ENCODE data around the gene TGDS. TPM values are rescaled to one million over a fixed set of nuclear protein-coding genes. Genes with fewer than 3 reads are reported as not detected.

The TGDS gene
- total and polyA plus RNA-seq, 8 donors: 9.9 to 28.5 (median 21.9) TPM

DNA sequence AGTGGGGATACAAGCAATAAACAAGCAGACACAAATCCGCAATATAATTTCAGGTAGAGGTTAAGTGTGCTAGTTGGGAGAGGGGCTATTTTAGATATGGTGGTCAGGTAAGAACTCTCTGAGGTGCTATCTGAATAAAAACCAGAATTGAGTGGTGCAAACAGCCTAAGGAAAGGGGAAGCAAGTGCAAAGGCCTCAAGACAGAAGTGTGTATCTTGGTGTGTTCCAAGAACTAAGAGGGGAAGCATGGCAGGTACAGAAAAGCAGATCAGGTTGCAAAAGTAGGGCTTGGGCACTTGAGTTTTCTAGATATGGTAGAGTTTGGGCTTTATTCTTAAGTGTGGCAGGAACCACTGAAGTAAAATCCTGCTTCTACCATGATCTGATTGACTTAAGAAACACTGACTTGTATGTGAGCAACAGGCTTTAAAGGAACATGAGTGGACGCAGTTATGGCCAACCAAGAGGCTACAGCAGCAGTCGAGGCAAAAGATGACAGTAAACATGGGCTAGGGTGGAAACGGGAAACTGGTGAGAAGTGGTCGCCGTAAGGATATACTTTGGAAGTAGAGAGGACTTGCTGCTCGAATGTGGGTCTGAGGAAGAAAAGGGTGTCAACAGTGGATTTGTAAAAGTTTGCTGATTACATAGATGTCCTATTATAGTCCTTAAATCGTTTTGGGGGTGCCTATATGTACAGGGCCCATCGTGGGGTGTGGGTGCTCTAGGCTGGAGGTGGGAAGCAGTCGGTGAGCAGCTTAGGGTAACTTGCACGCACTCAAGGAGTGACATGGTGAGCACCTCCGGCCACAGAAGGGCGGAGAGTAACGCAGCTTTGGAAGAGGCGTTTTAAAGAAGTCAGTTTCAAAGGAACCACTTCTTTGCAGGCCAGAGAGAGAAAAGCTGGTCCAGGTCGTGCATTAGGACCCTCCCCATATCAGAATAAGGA is 677 bp downstream of the TGDS start:
- H3K27me3 ChIP-seq: no peaks in the 10 kb centered on the region
- H3K4me1 ChIP-seq: peaks cover 12 to 23% of the 10 kb centered on the region in 2 donors
- DNase-seq: peak in 2 of 4 donors; percentile 10 to 13
- H3K36me3 ChIP-seq: peaks cover 0 to 24% of the 10 kb centered on the region in 2 donors
- H3K9me3 ChIP-seq: no peaks in the 10 kb centered on the region
- peak overlapping the region; percentile 81 to 83 for H3K27ac ChIP-seq
- intact Hi-C loops (cut with DNase I): no loop called here
- TF ChIP-seq, protein P1, sequence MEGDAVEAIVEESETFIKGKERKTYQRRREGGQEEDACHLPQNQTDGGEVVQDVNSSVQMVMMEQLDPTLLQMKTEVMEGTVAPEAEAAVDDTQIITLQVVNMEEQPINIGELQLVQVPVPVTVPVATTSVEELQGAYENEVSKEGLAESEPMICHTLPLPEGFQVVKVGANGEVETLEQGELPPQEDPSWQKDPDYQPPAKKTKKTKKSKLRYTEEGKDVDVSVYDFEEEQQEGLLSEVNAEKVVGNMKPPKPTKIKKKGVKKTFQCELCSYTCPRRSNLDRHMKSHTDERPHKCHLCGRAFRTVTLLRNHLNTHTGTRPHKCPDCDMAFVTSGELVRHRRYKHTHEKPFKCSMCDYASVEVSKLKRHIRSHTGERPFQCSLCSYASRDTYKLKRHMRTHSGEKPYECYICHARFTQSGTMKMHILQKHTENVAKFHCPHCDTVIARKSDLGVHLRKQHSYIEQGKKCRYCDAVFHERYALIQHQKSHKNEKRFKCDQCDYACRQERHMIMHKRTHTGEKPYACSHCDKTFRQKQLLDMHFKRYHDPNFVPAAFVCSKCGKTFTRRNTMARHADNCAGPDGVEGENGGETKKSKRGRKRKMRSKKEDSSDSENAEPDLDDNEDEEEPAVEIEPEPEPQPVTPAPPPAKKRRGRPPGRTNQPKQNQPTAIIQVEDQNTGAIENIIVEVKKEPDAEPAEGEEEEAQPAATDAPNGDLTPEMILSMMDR (IDR thresholded peaks at IDR 0.05): no peak
- H3K4me3 ChIP-seq: peak overlapping the region; percentile 73 to 77
- peak; percentile 77 for ATAC-seq

GRCh38 chr13:94590744-94591143 is 5.2 kb downstream of the TGDS start:
- intact Hi-C loops (cut with DNase I): no loop called here

GRCh38 chr13:94588541-94588940 is 7.4 kb downstream of the TGDS start:
- TF ChIP-seq, protein P1 (IDR thresholded peaks at IDR 0.05): no peak
- peaks cover 0 to 4% of the 10 kb centered on the region in 2 donors for H3K4me1 ChIP-seq
- H3K36me3 ChIP-seq: peaks cover 0 to 58% of the 10 kb centered on the region in 2 donors
- H3K4me3 ChIP-seq: no peak overlapping the region
- no peaks in the 10 kb centered on the region for H3K27me3 ChIP-seq
- intact Hi-C loops (cut with DNase I): no loop called here
- DNase-seq: no peak
- H3K9me3 ChIP-seq: no peaks in the 10 kb centered on the region
- ATAC-seq: no peak
- no peak overlapping the region for H3K27ac ChIP-seq

More at GRCh38 chr13:94590744-94591143, 5.2 kb downstream of the TGDS start:
- DNase-seq: no peak
- Histone ChIP-seq H3K4me1 (peaks cover 12 to 23% of the 10 kb centered on the region in 2 donors), H3K9me3 (no peaks in the 10 kb centered on the region), H3K27me3 (no peaks in the 10 kb centered on the region), H3K36me3 (peaks cover 0 to 46% of the 10 kb centered on the region in 2 donors), H3K27ac (no peak overlapping the region), H3K4me3 (no peak overlapping the region)
- TF ChIP-seq, protein P1 (IDR thresholded peaks at IDR 0.05): no peak
- no peak for ATAC-seq

DNA sequence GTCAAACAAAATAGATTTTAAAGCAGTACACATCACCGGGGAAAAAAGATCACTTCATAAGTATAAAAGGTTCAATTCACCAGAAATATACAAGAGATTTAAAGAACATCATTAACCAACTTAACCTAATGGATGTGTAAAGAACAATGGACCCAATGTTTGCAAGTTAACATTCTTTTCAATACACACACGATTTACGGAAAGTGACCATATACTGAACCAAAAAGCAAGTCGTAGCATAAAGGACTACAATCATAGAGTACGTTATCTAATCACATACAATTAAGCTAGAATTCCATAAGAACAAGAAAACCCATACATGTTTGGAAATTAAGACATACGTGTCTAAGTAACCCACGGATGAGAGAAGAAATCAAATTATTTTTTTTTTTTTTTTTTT is 9.6 kb downstream of the TGDS start:
- Histone ChIP-seq H3K4me1 (no peaks in the 10 kb centered on the region), H3K4me3 (no peak overlapping the region), H3K27ac (no peak overlapping the region), H3K27me3 (no peaks in the 10 kb centered on the region), H3K9me3 (no peaks in the 10 kb centered on the region), H3K36me3 (peaks cover 0 to 63% of the 10 kb centered on the region in 2 donors)
- ATAC-seq (no peak), DNase-seq (no peak)
- intact Hi-C loops (cut with DNase I): no loop called here
- TF ChIP-seq, protein P1 (IDR thresholded peaks at IDR 0.05): no peak

GRCh38 chr13:94585543-94586101 is 10.3 kb downstream of the TGDS start:
- intact Hi-C loops (cut with DNase I): no loop called here
- Histone ChIP-seq H3K27ac (no peak overlapping the region), H3K4me3 (no peak overlapping the region), H3K4me1 (no peaks in the 10 kb centered on the region), H3K27me3 (no peaks in the 10 kb centered on the region), H3K36me3 (peaks cover 0 to 66% of the 10 kb centered on the region in 2 donors), H3K9me3 (no peaks in the 10 kb centered on the region)
- TF ChIP-seq, protein P1 (IDR thresholded peaks at IDR 0.05): no peak
- DNase-seq (no peak), ATAC-seq (no peak)
